Prostate gland (tissue), 2 donors: Measurements from ENCODE around the gene EPS8L1. TPM values are rescaled to one million over a fixed set of nuclear protein-coding genes. Genes with fewer than 3 reads are reported as not detected.

Experiments
- DNase-seq: peaks from one replicate; pipeline ENCODE4 v3.0.0-alpha.2; 2019; ENCODE audit warnings: low spot score
- H3K27ac ChIP-seq, 2 donors: fragments of 200-600 bp; sonication (generic); 2 replicates each; pipeline ENCODE4 v1.5.1; 2017 to 2019
- H3K27me3 ChIP-seq: fragments of 200-600 bp; sonication (generic); replicated peaks from 2 replicates; pipeline ENCODE4 v1.5.1; 2019; ENCODE audit not compliant: insufficient read depth
- H3K36me3 ChIP-seq, 2 donors: fragments of 200-600 bp; sonication (generic); 1 replicate in 1 of 2; 2 replicates in 1 of 2; pipeline versions ENCODE4 v1.5.1 to v1.8.1; 2017 to 2019
- H3K4me1 ChIP-seq: fragments of 200-600 bp; sonication (generic); replicated peaks from 2 replicates; pipeline ENCODE4 v1.5.1; 2019
- H3K4me3 ChIP-seq, 2 donors: fragments of 200-600 bp; sonication (generic); 2 replicates each; pipeline ENCODE4 v1.5.1; 2017 to 2019
- H3K9me3 ChIP-seq: fragments of 200-600 bp; sonication (generic); 2 replicates; pipeline ENCODE4 v1.5.1; 2017
- CTCF ChIP-seq, 4 experiments: fragments of 200-600 bp in 2 of 4; fragments of 450-650 bp in 2 of 4; sonication (generic) in 2 of 4; IDR thresholded peaks; 1 replicate in 3 of 4; 2 replicates in 1 of 4; pipeline ENCODE4 v1.5.1; 2016 to 2019; ENCODE audit warnings: antibody characterized with exemption in 4 of 4, mild to moderate bottlenecking in 2 of 4, moderate library complexity in 2 of 4
- POLR2A ChIP-seq: fragments of 450-650 bp; IDR thresholded peaks from one replicate; pipeline ENCODE4 v1.6.1; 2016; ENCODE audit warnings: antibody characterized with exemption, mild to moderate bottlenecking
- POLR2AphosphoS5 ChIP-seq: sonication (generic); formaldehyde crosslinking; IDR thresholded peaks from one replicate; pipeline ENCODE4 v1.6.1; 2017; ENCODE audit warnings: antibody characterized with exemption
- WGBS: methylation state at CpG from one replicate; pipeline ENCODE4 v1.1.5; 2018; 5-methylcytosine and 5-hydroxymethylcytosine counted together
- intact Hi-C: fragments of 100-400 bp; cut with DNase I; formaldehyde crosslinking; loops from one replicate; pipeline ENCODE4 v1.14.2; 2022
- total RNA-seq, 2 donors: library from RNA; depleted of rRNA; stranded (reverse); fragments of >200 nt; gene quantifications; one replicate each; pipeline ENCODE4 v1.1.0, GENCODE V29; 2016

The EPS8L1 gene
- total RNA-seq, 2 donors from 2014 or later, result 36.8 to 62.8 TPM

DNA sequence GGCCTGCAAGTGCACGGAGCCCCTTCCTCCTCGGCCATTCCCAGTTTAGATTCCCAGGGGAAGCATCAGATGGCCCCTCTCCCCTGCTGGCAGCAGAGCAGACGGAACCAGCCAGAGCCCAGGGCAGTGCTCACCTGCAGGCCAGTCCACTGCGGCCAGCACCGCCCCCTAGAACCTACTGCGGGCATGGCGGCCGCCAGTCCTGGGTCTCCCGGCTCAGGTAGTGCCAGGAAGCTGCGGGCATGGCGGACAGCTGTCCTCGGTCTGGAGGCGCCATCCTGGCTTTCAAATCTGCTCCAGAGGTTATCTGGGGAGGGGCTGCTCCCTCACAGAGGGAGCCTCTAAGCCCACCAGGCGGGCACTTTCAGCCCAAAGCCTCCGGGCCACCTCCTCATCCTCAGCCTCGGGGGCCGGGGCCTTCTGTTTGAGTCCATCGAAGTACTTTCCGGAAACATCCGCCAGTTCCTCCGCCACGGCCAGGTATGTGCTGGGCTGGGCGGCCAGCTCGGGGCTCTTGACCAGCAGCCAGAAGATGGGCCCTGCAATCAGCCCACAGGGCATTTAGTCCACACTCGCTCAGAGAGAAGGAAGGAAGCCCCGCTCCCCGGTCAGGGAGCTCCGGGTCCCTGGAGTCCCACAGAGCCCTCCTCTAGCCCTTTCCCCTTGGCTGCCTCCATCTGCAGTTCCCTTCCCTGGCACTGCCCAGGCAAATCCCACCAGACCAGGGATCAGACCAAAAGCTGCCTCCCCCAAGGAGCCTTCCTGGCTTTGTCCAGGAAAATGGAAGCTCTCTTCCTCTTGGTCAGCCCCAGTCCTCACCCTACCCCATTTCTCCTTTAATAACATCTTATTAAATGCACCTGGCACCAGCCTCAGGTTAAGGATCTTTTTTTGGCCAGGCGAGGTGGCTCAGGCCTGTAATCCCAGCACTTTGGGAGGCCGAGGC is 30.6 kb upstream of the EPS8L1 start:
- Histone ChIP-seq H3K27me3 (no peaks in the 10 kb centered on the region), H3K4me3 (no peak overlapping the region), H3K9me3 (no peaks in the 10 kb centered on the region), H3K36me3 (peaks cover 13 to 32% of the 10 kb centered on the region in 2 donors), H3K4me1 (no peaks in the 10 kb centered on the region), H3K27ac (no peak overlapping the region)
- WGBS, result 96% methylated on average over 30 of the region's 30 CpGs
- TF ChIP-seq POLR2A, result no peak
- no peak for TF ChIP-seq POLR2AphosphoS5
- no peak for DNase-seq
- intact Hi-C loops, result no loop called here

DNA sequence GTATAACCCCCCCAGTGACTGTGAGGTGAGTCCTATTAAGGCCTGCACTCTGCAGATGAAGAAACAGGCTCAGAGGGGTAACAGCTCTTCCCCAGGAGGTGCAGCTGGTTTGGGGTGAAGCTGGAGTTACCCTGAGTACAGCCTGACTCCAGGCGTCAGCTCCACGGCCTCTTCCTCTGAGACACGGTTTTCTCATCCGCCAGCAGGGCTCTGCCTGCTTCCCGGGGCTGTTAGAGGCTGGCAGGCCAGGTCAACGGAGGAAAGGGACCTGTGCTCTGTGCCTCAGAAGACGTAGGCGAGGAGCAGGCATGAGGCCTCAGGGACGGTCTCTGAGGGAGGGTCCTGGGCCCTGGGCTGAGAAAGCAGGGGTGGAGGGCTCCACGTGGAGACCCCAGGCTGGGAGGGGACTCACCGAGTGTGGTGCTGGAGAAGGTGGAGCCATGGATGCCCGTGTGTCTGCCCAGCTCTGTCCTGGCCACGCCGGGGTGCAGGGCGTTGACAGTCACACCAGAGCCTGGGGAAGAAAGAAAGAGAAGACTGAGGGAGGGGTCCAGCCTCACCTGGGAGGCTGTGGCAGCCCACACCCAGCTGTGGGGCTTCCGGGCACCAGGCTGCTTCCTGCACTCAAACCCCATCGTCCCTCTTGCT is 28.6 kb upstream of the EPS8L1 start:
- no peaks in the 10 kb centered on the region for H3K9me3 ChIP-seq
- whole genome bisulfite sequencing, result 93% methylated on average over 17 of the region's 17 CpGs
- no peak for DNase-seq

GRCh38 chr19:55047951-55048350 is 27.7 kb upstream of the EPS8L1 start:
- Histone ChIP-seq H3K9me3 (no peaks in the 10 kb centered on the region), H3K36me3 (peaks cover 13 to 32% of the 10 kb centered on the region in 2 donors), H3K4me3 (no peak overlapping the region), H3K4me1 (no peaks in the 10 kb centered on the region), H3K27me3 (no peaks in the 10 kb centered on the region), H3K27ac (no peak overlapping the region)
- no peak for DNase-seq
- intact Hi-C loops, result no loop called here
- 96% methylated on average over 12 of the region's 12 CpGs for WGBS
- TF ChIP-seq POLR2AphosphoS5, result no peak
- no peak for TF ChIP-seq CTCF (IDR thresholded peaks at IDR 0.05)
- no peak for TF ChIP-seq POLR2A

More for the DNA sequence above, 28.6 kb upstream of the EPS8L1 start:
- intact Hi-C loops, result no loop called here
- TF ChIP-seq POLR2AphosphoS5 (no peak), CTCF (IDR thresholded peaks at IDR 0.05) (no peak), POLR2A (no peak)
- no peak overlapping the region for H3K4me3 ChIP-seq
- peaks cover 13 to 32% of the 10 kb centered on the region in 2 donors for H3K36me3 ChIP-seq
- no peak overlapping the region for H3K27ac ChIP-seq
- H3K27me3 ChIP-seq, result no peaks in the 10 kb centered on the region
- no peaks in the 10 kb centered on the region for H3K4me1 ChIP-seq

DNA sequence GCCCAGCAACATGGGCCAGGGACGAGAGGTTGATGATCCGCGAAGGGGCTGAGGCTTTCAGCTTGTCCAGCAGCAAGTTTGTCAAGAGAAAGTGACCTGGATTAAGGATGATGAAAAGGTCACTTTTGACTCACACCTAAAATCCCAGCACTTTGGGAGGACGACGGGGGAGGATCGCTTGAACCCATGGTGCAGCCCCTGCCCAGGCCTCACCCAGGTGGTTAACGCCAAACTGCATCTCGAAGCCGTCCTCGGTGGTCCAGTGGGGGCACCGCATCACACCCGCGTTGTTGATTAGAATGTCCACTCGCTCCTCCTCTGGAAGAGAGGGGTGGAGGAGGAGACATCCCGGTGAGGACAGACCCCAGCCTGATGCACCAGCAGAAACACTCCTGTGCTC is 27.2 kb upstream of the EPS8L1 start:
- H3K27me3 ChIP-seq, result no peaks in the 10 kb centered on the region
- H3K4me3 ChIP-seq, result no peak overlapping the region
- H3K4me1 ChIP-seq, result no peaks in the 10 kb centered on the region
- intact Hi-C loops, result no loop called here
- H3K27ac ChIP-seq, result no peak overlapping the region
- no peak for TF ChIP-seq POLR2AphosphoS5
- TF ChIP-seq CTCF (IDR thresholded peaks at IDR 0.05), result no peak
- TF ChIP-seq POLR2A, result no peak
- no peak for DNase-seq
- no peaks in the 10 kb centered on the region for H3K9me3 ChIP-seq
- peaks cover 13 to 32% of the 10 kb centered on the region in 2 donors for H3K36me3 ChIP-seq
- 95% methylated on average over 15 of the region's 15 CpGs for WGBS

DNA sequence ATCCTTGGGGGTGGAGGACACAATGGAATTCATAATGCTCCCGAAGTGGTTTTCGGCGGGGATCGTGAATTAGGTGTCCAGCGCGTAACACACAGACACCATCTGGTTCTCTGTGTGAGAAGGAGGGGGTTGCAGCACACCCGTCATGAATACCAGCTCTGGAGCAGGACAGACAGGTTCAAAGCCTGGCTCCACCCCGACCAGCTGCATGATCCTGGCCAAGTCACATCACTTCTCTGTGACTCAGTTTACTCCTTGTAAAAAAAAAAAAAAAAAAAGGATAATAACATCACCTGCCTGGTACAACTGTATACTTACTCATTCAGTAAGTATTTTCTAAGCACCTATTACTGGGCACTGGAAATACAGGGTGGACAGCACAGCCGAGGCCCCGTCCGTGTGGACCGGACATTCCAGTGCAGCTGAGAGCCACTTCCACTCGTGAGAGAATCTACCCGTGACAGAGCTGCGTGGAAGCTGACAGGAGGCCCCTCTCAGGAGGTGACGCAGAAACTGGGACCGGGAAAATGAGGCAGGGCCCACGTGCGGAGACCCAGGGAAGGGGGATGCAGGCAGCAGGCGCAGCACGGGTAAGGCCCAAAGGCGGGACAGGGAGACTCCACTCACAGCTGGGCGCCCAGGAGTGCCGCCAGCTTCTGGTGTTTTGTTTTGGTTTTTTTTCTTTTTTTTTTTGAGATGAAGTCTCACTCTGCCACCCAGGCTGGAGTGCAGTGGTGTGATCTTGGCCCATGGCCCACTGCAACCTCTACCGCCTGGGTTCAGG is 24.7 kb upstream of the EPS8L1 start:
- Histone ChIP-seq H3K4me1 (no peaks in the 10 kb centered on the region), H3K27me3 (no peaks in the 10 kb centered on the region), H3K27ac (no peak overlapping the region), H3K4me3 (no peak overlapping the region), H3K36me3 (peaks cover 13 to 17% of the 10 kb centered on the region in 2 donors), H3K9me3 (no peaks in the 10 kb centered on the region)
- DNase-seq, result no peak
- TF ChIP-seq POLR2A, result no peak
- TF ChIP-seq CTCF (IDR thresholded peaks at IDR 0.05), result no peak
- no peak for TF ChIP-seq POLR2AphosphoS5
- WGBS, result 95% methylated on average over 25 of the region's 25 CpGs
- intact Hi-C loops, result no loop called here
